Hematopoietic multipotent progenitor cell treated with erythropoietin and hydrocortisone succinate and interleukin-3 and kit ligand, for 4 days (in vitro differentiated cells): ENCODE results near the gene MTMR6.
A peak's percentile ranks its signal among the peaks of the same experiment; 100 is the strongest.

ENCODE experiments used
- DNase-seq: peaks from one replicate; pipeline ENCODE4 v3.0.0-alpha.2; 2015

Gene MTMR6

GRCh38 chr13:25268561-25268960, 18.7 kb downstream of the MTMR6 start:
- no peak for DNase-seq

GRCh38 chr13:25267715-25268114, 19.6 kb downstream of the MTMR6 start:
- DNase-seq: peak; percentile 63

- no peak for DNase-seq
Measured at GRCh38 chr13:25266706-25267105, 20.6 kb downstream of the MTMR6 start.

- DNase-seq: no peak
Measured at GRCh38 chr13:25262261-25262660, 25.0 kb downstream of the MTMR6 start.

GRCh38 chr13:25253702-25254101, 33.6 kb downstream of the MTMR6 start:
- DNase-seq: no peak

GRCh38 chr13:25252752-25253151, 34.5 kb downstream of the MTMR6 start:
- no peak for DNase-seq

- no peak for DNase-seq
Measured at GRCh38 chr13:25252225-25252624, 35.1 kb downstream of the MTMR6 start.

GRCh38 chr13:25249001-25249543, 38.2 kb downstream of the MTMR6 start:
- DNase-seq: peak; percentile 66

- peak; percentile 49 for DNase-seq
Measured at GRCh38 chr13:25248071-25248470, 39.2 kb downstream of the MTMR6 start.

- no peak for DNase-seq
Measured at GRCh38 chr13:25247360-25247759, 39.9 kb downstream of the MTMR6 start.

GRCh38 chr13:25244123-25244522, 43.2 kb downstream of the MTMR6 start:
- DNase-seq: no peak

- DNase-seq: no peak
Measured at GRCh38 chr13:25242956-25243355, 44.3 kb downstream of the MTMR6 start.

- no peak for DNase-seq
Measured at GRCh38 chr13:25241007-25241406, 46.3 kb downstream of the MTMR6 start.

GRCh38 chr13:25237083-25237482, 50.2 kb downstream of the MTMR6 start:
- DNase-seq: no peak

GRCh38 chr13:25233861-25234260, 53.4 kb downstream of the MTMR6 start:
- DNase-seq: no peak

GRCh38 chr13:25232937-25233515, 54.3 kb downstream of the MTMR6 start:
- DNase-seq: peak; percentile 78

GRCh38 chr13:25231517-25231916, 55.8 kb downstream of the MTMR6 start:
- DNase-seq: peak; percentile 54

- no peak for DNase-seq
Measured at GRCh38 chr13:25227690-25228089, 59.6 kb downstream of the MTMR6 start.

- no peak for DNase-seq
Measured at GRCh38 chr13:25225970-25226369, 61.3 kb downstream of the MTMR6 start.

GRCh38 chr13:25224151-25224550, 63.1 kb downstream of the MTMR6 start:
- no peak for DNase-seq

GRCh38 chr13:25222740-25223139, 64.5 kb downstream of the MTMR6 start:
- DNase-seq: no peak

- DNase-seq: peak; percentile 30
Measured at GRCh38 chr13:25218019-25218418, 69.3 kb downstream of the MTMR6 start.

GRCh38 chr13:25217023-25217885, 70.0 kb downstream of the MTMR6 start:
- DNase-seq: no peak

GRCh38 chr13:25215253-25215575, 72.1 kb downstream of the MTMR6 start:
- no peak for DNase-seq
